Measurements from ENCODE around the gene FKBP1C. TPM values are rescaled to one million over a fixed set of nuclear protein-coding genes. Genes with fewer than 3 reads are reported as not detected.

The FKBP1C gene
- polyA plus RNA-seq, 1 donor from 2014 or later: 0.54 TPM

- H2AFZ ChIP-seq (ENCODE audit: low read depth, low read length): no peak overlapping the region
- no peaks in the 10 kb centered on the region for H3K36me3 ChIP-seq (ENCODE audit: insufficient read depth, low read length)
- no peaks in the 10 kb centered on the region for H3K9me2 ChIP-seq (ENCODE audit: insufficient read depth, low read length)
- peak; percentile 95 for TF ChIP-seq EP300 (conservative IDR thresholded peaks at IDR 0.05; ENCODE audit: poor library complexity, severe bottlenecking)
- TF ChIP-seq RAD21 (conservative IDR thresholded peaks at IDR 0.05): no peak
- no peak for TF ChIP-seq TAF1 (IDR thresholded peaks at IDR 0.05; ENCODE audit: low read depth)
- peak; percentile 99 for TF ChIP-seq REST (IDR thresholded peaks at IDR 0.05; ENCODE audit: borderline replicate concordance)
- no peak for TF ChIP-seq EZH2 (IDR thresholded peaks at IDR 0.05; ENCODE audit: borderline replicate concordance, insufficient read depth, low read length, poor library complexity, severe bottlenecking)
- TF ChIP-seq CTCF (IDR thresholded peaks at IDR 0.05; ENCODE audit: poor library complexity, severe bottlenecking): no peak
- no peak for TF ChIP-seq MXI1 (conservative IDR thresholded peaks at IDR 0.05; ENCODE audit: poor library complexity, severe bottlenecking)
- TF ChIP-seq SMC3 (conservative IDR thresholded peaks at IDR 0.05; ENCODE audit: poor library complexity): no peak
- peak; percentile 64 for TF ChIP-seq POLR2AphosphoS5 (IDR thresholded peaks at IDR 0.05)
- H3F3A ChIP-seq (ENCODE audit: insufficient read depth, low read length, poor library complexity, severe bottlenecking): no peaks in the 10 kb centered on the region
- peak overlapping the region; percentile 4 for H3K27ac ChIP-seq (ENCODE audit: low read length)
- no peaks in the 10 kb centered on the region for H4K20me1 ChIP-seq (ENCODE audit: insufficient read depth)
- no peaks in the 10 kb centered on the region for H3K27me3 ChIP-seq (ENCODE audit: insufficient read depth, low read depth, low read length)
- H3K4me2 ChIP-seq (ENCODE audit: low read length): no peak overlapping the region
- H3K9ac ChIP-seq (ENCODE audit: low read length): no peak overlapping the region
- no peak overlapping the region for H3K4me3 ChIP-seq (ENCODE audit: low read length)
- no peaks in the 10 kb centered on the region for H3K9me3 ChIP-seq (ENCODE audit: low read length)
- no peaks in the 10 kb centered on the region for H3K79me2 ChIP-seq (replicated peaks; ENCODE audit: insufficient read depth, low read length)
Observed at GRCh38 chr6:63186970-63187369, 24.3 kb upstream of the FKBP1C start.

GRCh38 chr6:63188828-63189227 is 22.4 kb upstream of the FKBP1C start:
- no peak overlapping the region for H3K4me2 ChIP-seq (ENCODE audit: low read length)

More at GRCh38 chr6:63188828-63189227, 22.4 kb upstream of the FKBP1C start:
- Histone ChIP-seq H3K36me3 (ENCODE audit: insufficient read depth, low read length) (no peaks in the 10 kb centered on the region), H3F3A (ENCODE audit: insufficient read depth, low read length, poor library complexity, severe bottlenecking) (no peaks in the 10 kb centered on the region), H3K9ac (ENCODE audit: low read length) (no peak overlapping the region), H3K9me2 (ENCODE audit: insufficient read depth, low read length) (no peaks in the 10 kb centered on the region), H3K9me3 (ENCODE audit: low read length) (no peaks in the 10 kb centered on the region), H3K27ac (ENCODE audit: low read length) (no peak overlapping the region), H2AFZ (ENCODE audit: low read depth, low read length) (no peak overlapping the region), H3K27me3 (ENCODE audit: insufficient read depth, low read depth, low read length) (no peaks in the 10 kb centered on the region), H3K79me2 (replicated peaks; ENCODE audit: insufficient read depth, low read length) (no peaks in the 10 kb centered on the region), H4K20me1 (ENCODE audit: insufficient read depth) (no peaks in the 10 kb centered on the region), H3K4me3 (ENCODE audit: low read length) (no peak overlapping the region)
- TF ChIP-seq EP300 (conservative IDR thresholded peaks at IDR 0.05; ENCODE audit: poor library complexity, severe bottlenecking) (no peak), SMC3 (conservative IDR thresholded peaks at IDR 0.05; ENCODE audit: poor library complexity) (no peak), TAF1 (IDR thresholded peaks at IDR 0.05; ENCODE audit: low read depth) (no peak), POLR2AphosphoS5 (IDR thresholded peaks at IDR 0.05) (no peak), MXI1 (conservative IDR thresholded peaks at IDR 0.05; ENCODE audit: poor library complexity, severe bottlenecking) (no peak), EZH2 (IDR thresholded peaks at IDR 0.05; ENCODE audit: borderline replicate concordance, insufficient read depth, low read length, poor library complexity, severe bottlenecking) (no peak), RAD21 (conservative IDR thresholded peaks at IDR 0.05) (no peak), REST (IDR thresholded peaks at IDR 0.05; ENCODE audit: borderline replicate concordance) (no peak), CTCF (IDR thresholded peaks at IDR 0.05; ENCODE audit: poor library complexity, severe bottlenecking) (no peak)
